Stomach (tissue), 9 donors: ENCODE results near the gene NPNT. TPM values are rescaled to one million over a fixed set of nuclear protein-coding genes. Genes with fewer than 3 reads are reported as not detected.
A peak's percentile ranks its signal among the peaks of the same experiment; 100 is the strongest.

Experiments used
- DNase-seq, 2 donors: peaks; one replicate each; pipeline versions ENCODE4 v3.0.0 to v3.0.0-alpha.2; 2013 to 2019
- H3K27ac ChIP-seq, 5 donors: fragments of 200-600 bp in 4 of 5; sonication (generic) in 4 of 5; one replicate each; pipeline ENCODE4 v1.5.1; 2013 to 2019; ENCODE audit warnings: mild to moderate bottlenecking in 1 of 5, moderate library complexity in 1 of 5
- H3K27me3 ChIP-seq, 3 donors: fragments of 200-600 bp; sonication (generic); one replicate each; pipeline ENCODE4 v1.5.1; 2017 to 2019; ENCODE audit warnings: mixed run types in 1 of 3
- H3K36me3 ChIP-seq, 4 donors: fragments of 200-600 bp; sonication (generic); 1 replicate in 3 of 4; 2 replicates in 1 of 4; pipeline ENCODE4 v1.5.1; 2016 to 2019
- H3K4me1 ChIP-seq, 4 donors: fragments of 200-600 bp; sonication (generic); one replicate each; pipeline ENCODE4 v1.5.1; 2016 to 2019
- H3K4me3 ChIP-seq, 4 donors: fragments of 200-600 bp; sonication (generic) in 3 of 4; one replicate each; pipeline ENCODE4 v1.5.1; 2016 to 2019; ENCODE audit warnings: mild to moderate bottlenecking in 1 of 4
- H3K9me3 ChIP-seq, 4 donors: fragments of 200-600 bp; sonication (generic); one replicate each; pipeline ENCODE4 v1.5.1; 2016 to 2019
- EP300 ChIP-seq: sonication (generic); formaldehyde crosslinking; IDR thresholded peaks from one replicate; pipeline ENCODE4 v1.6.1; 2017; ENCODE audit warnings: antibody characterized with exemption
- POLR2A ChIP-seq, 4 donors: fragments of 450-650 bp; IDR thresholded peaks; one replicate each; pipeline ENCODE4 v1.6.1; 2016; ENCODE audit warnings: antibody characterized with exemption in 4 of 4, control low read depth in 2 of 4, mild to moderate bottlenecking in 1 of 4, moderate library complexity in 1 of 4
- POLR2AphosphoS5 ChIP-seq, 3 donors: sonication (generic); formaldehyde crosslinking; IDR thresholded peaks; one replicate each; pipeline ENCODE4 v1.6.1; 2016; ENCODE audit warnings: antibody characterized with exemption in 3 of 3
- WGBS, 5 donors: extraction: QIAGEN DNeasy Blood & Tissue Kit in 3 of 5; methylation state at CpG; one replicate each; pipeline versions ENCODE4 v1.1.5 to v1.1.7; 2013 to 2018; 5-methylcytosine and 5-hydroxymethylcytosine counted together
- intact Hi-C: fragments of 100-400 bp; cut with DNase I; formaldehyde crosslinking; loops from one replicate; pipeline ENCODE4 v1.15.1; 2023; ENCODE audit warnings: low total_unique reads
- polyA plus RNA-seq, 3 donors: library from polyadenylated mRNA; stranded (reverse); fragments of 200-250 nt; gene quantifications; one replicate each; pipeline ENCODE4 v1.2.3, GENCODE V29; 2013
- total RNA-seq, 5 donors: library from RNA; depleted of rRNA; stranded (reverse); fragments of >200 nt; gene quantifications; one replicate each; pipeline versions ENCODE4 v1.1.0 to v1.2.3, GENCODE V29; 2014 to 2016
- TF ChIP-seq, protein P1 (sequence below), 7 experiments: fragments of 450-650 bp in 4 of 7; fragments of 200-600 bp in 3 of 7; sonication (generic) in 3 of 7; IDR thresholded peaks; one replicate each; pipeline ENCODE4 v1.5.1; 2016 to 2019; ENCODE audit warnings: antibody characterized with exemption in 7 of 7, control low read depth in 2 of 7, mild to moderate bottlenecking in 1 of 7
- donor health status: healthy with polysubstance abuse.
- donor health status: Bipolar disorder and iron deficiency.
- donor health status: healthy.

The NPNT gene
- total and polyA plus RNA-seq, 8 donors, result 3.7 to 32.9 (median 12.1) TPM; not detected in 1

DNA sequence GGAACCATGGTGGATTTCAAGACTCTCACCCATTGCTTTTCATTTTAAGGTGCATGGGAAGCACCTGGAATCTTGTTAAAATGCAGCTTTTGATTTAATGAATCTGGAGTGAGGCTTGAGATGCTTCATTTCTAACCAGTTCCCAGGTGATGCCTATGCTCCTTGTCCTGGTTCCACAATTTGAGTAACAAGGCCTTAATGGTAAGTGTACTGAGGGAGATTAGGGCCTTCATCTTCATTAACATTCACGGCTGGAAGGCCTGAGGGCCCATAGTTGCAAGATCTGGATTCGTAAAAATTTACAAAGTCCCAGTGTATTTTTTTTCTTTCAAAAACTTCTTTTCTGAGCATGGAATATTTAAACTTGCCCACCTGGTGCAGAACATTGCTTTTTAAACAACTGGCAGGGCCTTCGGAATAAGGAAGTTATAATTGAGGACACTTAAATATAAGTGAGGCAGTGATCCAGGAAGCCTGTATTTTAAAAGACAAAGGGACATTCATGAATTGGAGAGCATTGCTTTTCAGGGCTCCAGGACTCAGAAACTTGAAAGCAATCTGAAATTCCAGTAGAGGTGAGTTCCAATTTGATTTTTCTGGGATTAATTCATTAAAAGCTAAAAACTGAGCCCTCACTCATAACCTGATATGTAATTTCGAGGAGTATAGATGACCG, 77.8 kb downstream of the NPNT start:
- 85 to 89% (median 88%) methylated on average over 5 of the region's 5 CpGs for whole genome bisulfite sequencing, 5 donors

DNA sequence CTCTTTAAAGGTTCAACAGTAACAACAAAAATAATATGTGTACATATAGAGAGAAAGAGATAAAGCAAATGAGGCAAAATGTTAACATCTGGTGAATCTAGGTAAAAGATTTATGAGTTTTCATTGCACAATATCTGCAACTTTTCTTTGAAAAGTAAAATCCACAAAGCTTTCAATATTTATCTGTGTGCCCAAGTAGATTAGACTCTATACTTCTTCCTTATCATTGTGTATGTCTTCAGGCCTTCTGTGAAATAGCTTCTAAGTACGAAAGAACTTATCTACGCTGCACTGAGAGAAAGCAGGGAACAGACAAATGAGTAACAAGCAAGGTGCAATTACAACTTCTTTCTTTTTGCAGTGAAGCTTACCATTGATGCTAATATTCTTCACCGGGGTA, 81.6 kb downstream of the NPNT start:
- DNase-seq, result no peak
- WGBS, 5 donors, result 38 to 61% (median 53%) methylated on average over 3 of the region's 3 CpGs
- intact Hi-C loops, result no loop called here
- TF ChIP-seq, protein P1, sequence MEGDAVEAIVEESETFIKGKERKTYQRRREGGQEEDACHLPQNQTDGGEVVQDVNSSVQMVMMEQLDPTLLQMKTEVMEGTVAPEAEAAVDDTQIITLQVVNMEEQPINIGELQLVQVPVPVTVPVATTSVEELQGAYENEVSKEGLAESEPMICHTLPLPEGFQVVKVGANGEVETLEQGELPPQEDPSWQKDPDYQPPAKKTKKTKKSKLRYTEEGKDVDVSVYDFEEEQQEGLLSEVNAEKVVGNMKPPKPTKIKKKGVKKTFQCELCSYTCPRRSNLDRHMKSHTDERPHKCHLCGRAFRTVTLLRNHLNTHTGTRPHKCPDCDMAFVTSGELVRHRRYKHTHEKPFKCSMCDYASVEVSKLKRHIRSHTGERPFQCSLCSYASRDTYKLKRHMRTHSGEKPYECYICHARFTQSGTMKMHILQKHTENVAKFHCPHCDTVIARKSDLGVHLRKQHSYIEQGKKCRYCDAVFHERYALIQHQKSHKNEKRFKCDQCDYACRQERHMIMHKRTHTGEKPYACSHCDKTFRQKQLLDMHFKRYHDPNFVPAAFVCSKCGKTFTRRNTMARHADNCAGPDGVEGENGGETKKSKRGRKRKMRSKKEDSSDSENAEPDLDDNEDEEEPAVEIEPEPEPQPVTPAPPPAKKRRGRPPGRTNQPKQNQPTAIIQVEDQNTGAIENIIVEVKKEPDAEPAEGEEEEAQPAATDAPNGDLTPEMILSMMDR (IDR thresholded peaks at IDR 0.05), result no peak
- TF ChIP-seq EP300 (no peak), POLR2AphosphoS5 (IDR thresholded peaks at IDR 0.05) (no peak), POLR2A (IDR thresholded peaks at IDR 0.05) (no peak)
- no peaks in the 10 kb centered on the region for H3K36me3 ChIP-seq
- no peak overlapping the region for H3K27ac ChIP-seq
- H3K27me3 ChIP-seq, result no peaks in the 10 kb centered on the region
- H3K4me1 ChIP-seq, result no peaks in the 10 kb centered on the region
- H3K9me3 ChIP-seq, result no peaks in the 10 kb centered on the region
- H3K4me3 ChIP-seq, result no peak overlapping the region

More for the DNA sequence above, 77.8 kb downstream of the NPNT start:
- Histone ChIP-seq H3K36me3 (no peaks in the 10 kb centered on the region), H3K4me1 (no peaks in the 10 kb centered on the region), H3K27me3 (no peaks in the 10 kb centered on the region), H3K9me3 (no peaks in the 10 kb centered on the region), H3K27ac (no peak overlapping the region), H3K4me3 (no peak overlapping the region)
- DNase-seq, result no peak
- no peak for TF ChIP-seq POLR2A (IDR thresholded peaks at IDR 0.05)
- TF ChIP-seq, protein P1 (IDR thresholded peaks at IDR 0.05), result no peak
- TF ChIP-seq POLR2AphosphoS5 (IDR thresholded peaks at IDR 0.05), result no peak
- TF ChIP-seq EP300, result no peak
- intact Hi-C loops, result no loop called here

DNA sequence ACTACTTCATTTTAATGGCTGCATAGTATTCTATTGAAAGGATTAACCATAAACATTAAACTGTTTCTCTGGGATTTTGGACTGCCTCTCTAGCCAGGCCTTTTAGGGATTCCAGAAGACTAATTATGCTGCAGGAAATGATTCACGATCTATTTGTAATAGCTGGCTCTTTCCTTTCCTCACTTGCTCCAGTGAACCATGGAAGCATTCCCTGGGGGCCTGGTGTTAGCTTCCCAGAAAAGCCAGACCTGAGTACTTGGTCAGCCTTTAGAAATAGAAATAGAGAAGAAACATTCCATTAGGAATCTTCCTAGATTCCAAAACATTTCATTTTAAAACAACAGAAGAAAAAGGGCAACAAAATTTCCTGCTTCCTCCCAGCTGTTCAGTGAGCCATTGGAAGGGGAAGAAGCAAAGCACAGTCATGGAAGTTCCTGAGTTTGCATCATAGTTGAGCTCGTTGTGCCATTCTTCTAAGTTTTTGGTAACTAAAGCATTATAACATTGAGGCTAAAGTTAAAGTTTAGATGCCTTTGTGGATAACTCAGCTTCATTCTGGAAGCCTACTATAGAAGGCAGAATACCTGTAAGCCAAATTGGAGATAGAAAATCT, 83.5 kb downstream of the NPNT start:
- Histone ChIP-seq H3K27ac (peak overlapping the region in 2 of 5 donors; percentile 9 to 20), H3K9me3 (no peaks in the 10 kb centered on the region), H3K36me3 (no peaks in the 10 kb centered on the region), H3K27me3 (no peaks in the 10 kb centered on the region), H3K4me3 (no peak overlapping the region), H3K4me1 (no peaks in the 10 kb centered on the region)
- TF ChIP-seq POLR2AphosphoS5 (IDR thresholded peaks at IDR 0.05) (no peak), POLR2A (IDR thresholded peaks at IDR 0.05) (no peak), EP300 (no peak)
- TF ChIP-seq, protein P1 (IDR thresholded peaks at IDR 0.05), result no peak
- no peak for DNase-seq
- 53 to 79% (median 67%) methylated on average over 2 of the region's 2 CpGs for WGBS, 5 donors
- intact Hi-C loops, result no loop called here

DNA sequence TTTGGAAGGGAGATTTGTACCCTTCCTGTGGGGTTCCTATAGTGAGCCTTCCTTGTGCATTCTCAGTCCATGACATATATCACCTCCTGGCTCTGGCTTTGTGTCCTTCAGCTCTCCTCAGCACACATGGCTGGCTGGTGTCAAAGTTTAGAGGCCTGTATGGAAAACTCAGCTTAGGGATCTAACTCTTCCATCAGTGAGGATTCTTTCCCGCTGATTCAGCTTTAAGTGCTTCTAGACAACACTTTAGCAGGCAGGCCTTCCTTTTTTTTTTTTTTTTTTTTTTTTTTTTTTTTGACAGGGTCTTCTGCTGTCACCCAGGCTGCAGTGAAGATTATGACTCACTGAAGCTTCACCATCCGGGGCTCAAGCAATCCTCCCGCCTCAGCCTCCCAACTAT, 84.2 kb downstream of the NPNT start:
- intact Hi-C loops, result no loop called here
- 82 to 95% (median 89%) methylated on average over 3 of the region's 3 CpGs for WGBS, 5 donors
- Histone ChIP-seq H3K36me3 (no peaks in the 10 kb centered on the region), H3K27me3 (no peaks in the 10 kb centered on the region), H3K9me3 (peaks cover 0 to 6% (median 3%) of the 10 kb centered on the region in 4 donors), H3K4me1 (no peaks in the 10 kb centered on the region), H3K27ac (peak overlapping the region in 1 of 5 donors; percentile 20), H3K4me3 (no peak overlapping the region)
- no peak for DNase-seq
- TF ChIP-seq POLR2A (IDR thresholded peaks at IDR 0.05) (no peak), POLR2AphosphoS5 (IDR thresholded peaks at IDR 0.05) (no peak), EP300 (no peak)
- TF ChIP-seq, protein P1 (IDR thresholded peaks at IDR 0.05), result no peak
